ENCODE data around the gene DLG4.
"Not testable (repeated sequence)": the region's sequence is repeated elsewhere in the genome, so short reads cannot be mapped to it uniquely, and the experiment has no call there.

The DLG4 gene

DNA sequence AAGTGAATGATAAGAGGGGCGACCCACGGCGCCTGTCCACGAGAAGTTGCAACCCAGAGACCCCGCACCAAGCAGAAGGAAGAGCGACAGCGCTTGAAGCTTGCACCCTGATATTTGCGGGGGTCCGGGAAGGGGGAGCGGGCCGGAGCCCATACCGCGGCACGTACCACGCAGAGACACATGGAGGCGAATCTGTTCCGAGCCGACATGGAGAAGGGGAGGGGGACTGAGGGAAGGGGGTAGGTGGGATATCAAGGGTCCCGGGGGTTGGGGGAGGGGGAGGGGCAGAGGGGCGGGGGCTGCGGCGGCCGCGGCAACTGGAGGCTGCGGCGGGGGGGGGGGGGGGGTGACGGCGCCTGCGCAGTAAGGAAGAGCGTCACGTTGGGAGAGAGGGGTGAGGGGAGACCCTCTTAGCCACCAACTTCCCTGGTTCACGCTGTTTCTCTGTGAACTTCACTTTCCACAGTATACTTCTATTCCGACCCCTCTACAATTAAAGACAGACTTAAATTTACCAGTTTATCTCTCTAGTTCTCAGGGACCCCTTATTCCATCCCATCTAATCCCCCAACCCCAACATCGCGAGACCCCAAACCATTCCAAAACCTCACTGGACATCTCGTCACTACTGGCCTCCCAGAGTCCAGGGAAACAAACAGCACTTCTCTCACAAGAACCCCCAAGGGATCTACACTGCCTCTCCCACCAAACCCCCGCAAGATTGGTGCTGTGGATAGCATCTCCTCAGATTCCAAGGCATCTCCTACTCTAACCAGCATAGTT, 8.0 kb downstream of the DLG4 start:
- no peak for DNase-seq

DNA sequence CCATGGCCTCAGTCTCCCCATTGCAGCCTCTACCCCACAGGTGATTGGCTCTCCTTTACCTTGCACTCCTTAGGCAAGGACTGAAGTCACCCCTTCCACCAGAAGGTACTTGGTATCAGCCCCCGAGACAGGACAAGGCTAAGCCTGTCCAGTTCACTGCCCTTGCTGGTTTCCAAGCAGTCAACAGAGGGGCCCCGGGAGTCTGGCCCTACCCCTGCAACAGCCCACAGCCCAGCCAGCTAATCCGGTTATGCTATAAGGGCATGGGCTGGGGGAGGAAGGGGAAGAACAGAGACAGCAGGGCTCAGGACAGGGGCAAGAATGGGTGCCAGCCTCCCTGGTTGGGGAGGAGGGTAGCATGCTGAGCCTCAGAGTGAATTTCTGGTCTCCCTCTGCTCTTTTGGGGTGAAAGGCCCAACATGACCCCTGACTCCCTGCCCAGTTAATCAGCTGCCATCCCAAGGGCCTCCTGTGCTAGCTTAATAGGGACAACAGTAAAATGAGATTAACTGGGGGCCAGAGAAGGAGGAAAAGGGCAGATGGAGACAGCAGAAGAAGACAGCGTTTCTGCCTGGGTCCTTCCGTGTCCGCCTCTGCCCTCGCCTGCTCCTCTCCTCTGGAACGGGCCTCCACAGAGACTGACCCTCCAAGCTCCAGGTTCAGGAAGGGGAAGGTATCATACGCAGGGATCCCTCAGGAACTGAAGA, 10.7 kb downstream of the DLG4 start:
- no peak for DNase-seq

DNA sequence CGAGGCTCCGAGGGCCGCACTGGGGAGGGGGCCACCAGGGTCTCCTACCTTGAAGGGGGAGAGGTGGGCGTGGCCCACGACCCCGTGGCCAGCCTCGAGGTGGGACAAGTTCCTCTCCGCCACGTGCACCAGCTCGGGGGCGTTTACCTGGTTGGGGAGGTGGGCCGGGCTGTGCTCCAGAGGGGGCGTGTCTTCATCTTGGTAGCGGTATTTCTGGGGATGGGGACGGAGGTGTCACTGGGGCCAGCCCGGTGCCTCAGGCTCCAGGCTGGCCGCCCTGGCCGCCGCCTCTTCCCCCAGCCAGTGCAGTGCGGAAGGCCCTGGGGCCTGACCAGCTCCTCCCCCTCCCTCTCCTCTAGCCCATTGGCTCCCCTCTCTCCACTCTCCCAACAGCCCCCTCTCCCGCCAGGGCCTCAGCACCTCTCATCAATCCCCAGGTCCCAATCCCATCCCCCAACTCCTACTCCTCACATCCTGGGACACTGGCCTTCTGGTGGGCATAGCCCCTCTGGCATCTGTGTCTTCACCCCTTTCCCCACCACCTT, 11.5 kb downstream of the DLG4 start:
- no peak for DNase-seq

DNA sequence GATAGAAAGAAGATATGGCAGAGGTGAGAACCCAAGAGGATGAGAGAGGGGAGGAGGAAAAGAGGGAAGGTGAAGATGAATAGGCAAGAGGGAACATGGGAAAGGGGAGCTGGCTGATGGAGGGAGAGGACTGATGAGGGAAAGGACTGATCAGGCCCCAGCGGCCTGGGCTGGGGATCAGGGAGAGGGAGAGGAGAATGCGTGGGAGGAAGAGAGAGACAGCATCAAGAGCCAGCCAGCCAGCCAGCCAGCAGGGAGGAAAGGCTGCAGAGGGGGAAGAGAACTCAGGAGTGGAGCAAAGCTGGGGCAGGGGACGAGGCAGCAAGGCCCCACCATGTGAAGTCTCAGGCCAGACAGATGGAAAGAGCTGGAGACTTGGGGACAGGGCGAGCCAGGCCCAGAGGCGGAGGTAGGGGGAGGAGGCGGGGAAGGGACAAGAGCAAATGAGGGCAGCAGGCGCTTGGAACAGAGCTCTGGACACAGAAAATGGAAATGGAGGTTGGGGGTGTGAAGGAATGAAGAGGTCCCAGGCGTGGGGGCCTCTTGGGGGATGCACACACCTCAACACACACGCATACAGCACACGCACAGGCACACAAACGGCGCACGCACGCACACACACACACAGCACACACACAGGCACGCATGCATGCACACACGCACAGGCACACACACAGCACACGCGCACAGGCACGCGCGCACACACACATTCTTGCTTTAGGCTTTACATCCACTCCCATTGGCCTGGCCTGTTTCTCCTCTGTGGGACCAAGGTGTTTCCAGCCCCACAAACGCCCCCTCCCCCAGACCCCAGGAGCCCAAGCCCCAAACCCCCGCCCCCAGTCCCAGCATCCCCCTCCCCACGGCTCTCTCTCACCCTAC, 12.3 kb downstream of the DLG4 start:
- no peak for DNase-seq

DNA sequence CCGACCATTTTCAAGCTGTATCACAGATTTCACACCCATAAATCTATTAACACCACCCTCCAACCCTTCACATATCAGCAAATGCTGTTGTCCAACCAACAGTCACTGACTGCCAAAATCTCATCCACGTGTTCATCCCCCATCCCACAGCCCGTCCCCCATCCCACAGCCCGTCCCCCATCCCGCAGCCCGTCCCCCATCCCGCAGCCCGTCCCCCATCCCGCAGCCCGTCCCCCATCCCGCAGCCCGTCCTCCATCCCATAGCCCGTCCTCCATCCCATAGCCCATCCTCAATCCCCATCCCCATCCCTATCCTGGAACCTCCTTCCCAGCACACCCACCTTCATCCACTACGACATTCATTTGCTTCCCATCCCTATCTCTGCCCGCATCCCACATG, 14.1 kb downstream of the DLG4 start:
- DNase-seq, result no peak

DNA sequence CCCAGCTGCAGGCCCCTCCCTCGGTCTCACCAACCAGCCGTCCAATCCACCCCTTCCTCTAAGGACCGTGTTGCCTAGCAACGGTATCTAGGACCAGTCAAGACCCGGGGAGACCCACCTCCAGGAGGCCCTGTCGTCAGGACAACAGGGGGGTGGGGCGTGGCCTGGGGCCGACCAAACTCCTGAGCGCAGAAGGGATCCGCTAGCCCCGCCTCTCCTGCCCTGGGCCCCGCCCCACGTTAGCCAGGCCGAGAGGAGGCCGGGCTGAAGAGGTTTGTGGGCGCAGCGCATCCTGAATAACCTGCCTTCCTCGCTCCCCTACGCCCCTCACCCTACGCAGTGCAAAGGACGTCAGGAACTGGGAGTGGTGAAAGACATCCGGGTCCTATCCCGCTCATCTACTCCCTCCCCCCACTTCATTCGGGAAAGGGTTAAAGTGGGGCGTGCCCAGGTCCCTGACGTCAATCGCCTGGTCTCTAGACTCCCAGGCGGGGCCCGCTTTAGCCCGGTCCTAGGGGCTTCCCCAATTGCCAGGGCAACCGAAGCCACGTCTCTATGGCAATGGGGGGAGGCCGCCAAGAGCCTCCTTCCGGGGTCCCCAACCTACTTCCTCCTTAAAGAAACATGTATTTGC, 14.7 kb downstream of the DLG4 start:
- peak; percentile 63 for DNase-seq

DNA sequence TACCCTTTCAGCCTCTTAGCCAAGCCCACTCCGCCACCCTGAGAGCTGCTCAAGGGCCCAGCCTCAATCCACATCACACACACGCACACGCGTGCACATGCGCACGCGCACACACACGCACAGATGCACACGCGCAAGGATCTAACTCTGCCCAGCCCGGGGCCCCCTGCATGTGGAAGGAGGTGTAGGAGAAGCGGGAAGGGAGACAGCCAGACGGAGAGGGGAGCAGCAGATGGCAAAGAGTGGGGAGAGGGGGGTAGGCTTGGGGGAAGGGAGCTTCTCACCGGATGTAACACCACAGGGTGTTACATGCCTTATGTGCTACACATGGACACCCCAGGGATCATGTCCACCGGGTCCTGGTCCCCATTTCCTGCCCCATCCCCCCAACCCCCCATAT, 15.3 kb downstream of the DLG4 start:
- no peak for DNase-seq

DNA sequence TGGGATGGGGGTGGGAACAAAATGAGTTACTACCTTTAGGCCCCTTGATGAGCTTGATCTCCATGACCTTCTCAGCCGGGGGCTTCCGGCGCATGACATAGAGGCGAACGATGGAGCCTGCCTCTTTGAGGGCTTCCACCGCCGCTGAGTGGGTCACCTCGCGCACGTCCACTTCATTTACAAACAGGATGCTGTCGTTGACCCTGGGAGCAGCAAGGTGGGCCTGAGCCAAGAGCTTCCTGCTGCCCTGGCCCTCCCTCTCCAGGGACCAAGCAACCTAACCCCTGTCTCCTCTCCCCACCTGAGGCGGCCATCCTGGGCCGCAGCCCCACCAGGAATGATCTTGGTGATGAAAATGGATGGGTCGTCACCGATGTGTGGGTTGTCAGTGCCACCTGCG, 16.2 kb downstream of the DLG4 start:
- no peak for DNase-seq

DNA sequence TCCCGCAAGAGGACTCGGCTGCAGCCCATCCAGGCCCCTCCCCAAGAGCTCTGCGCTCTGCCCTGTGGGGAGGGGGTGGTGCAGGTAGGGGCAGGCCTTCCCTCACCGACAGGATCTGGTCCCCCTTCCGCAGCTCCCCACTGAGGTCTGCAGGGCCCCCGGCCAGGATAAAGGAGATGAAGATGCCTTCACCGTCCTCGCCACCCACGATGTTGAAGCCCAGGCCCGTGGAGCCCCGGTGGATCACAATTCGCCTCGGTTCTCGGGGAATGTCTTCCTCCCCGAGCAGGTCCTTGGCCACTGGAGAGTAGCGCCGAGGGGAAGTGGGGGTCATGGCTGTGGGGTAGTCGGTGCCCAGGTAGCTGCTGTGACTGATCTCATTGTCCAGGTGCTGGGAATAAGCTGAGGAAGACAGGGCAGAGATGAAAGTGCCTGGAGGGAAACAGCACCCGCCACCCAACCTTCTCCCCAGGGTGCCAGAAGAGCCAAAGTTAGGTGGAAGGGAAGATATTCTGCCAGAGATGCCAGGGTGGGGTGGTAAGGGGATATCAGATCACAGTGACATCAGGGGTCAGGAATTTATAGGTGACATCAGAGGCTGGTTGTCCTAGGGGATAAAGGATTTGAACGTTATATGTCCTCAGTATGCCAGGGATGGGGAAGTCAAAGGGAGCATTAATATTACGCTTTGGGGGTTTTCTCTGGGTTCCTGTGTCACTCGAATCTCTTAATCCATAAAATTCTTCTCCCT, 22.8 kb downstream of the DLG4 start:
- DNase-seq, result no peak

DNA sequence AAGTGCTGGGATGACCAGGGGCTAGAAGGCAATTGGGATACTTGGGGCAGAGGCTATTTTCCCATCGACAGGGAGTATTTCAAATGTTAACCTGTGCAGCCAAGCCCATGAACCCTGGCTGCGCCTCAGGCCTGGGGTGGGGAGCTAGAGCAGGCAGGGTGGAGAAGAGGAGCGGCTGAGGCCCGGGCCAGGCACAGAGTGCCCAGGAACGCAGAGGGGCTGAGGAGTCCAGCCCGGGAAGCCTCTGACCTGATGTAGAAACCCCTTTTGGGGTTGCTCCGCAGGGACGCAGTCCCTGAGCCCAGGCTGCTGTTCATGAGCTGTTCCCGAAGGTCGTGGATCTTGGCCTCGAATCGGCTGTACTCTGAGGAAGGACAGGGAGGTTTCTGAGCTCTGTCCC, 23.7 kb downstream of the DLG4 start:
- no peak for DNase-seq

DNA sequence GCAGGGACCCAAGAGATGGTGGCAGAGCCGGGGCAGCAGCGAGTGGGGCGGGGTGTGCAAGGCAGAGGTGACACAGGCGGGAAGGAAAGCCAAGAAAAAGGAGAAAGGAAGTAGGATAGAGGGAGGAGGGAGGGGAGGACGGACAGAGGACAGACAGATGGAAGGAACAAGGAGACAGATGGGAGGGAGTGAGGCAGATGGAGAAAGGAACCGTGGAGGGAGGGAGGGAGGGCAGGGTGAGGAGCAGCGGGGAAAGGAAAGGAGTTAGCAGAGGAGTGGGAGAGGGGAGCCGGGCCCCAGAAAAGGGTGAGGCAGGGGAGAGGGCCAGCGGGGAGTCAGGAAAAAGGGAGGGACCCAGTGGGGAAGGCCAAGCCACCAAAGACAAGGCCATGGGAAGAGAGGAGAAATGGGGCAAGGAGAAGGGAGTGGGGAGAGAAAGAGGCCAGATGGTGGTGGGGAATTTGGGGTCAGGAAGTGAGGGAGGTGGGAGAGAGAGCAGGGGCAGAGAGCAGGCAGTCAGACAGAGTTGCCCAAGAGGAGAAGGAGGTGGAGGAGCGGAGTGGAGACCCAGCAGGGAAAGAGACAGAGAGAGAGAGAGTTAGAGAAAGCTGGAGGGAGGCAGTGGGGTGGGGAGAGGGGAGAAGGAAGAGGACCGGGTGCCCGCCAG, 27.2 kb downstream of the DLG4 start:
- no peak for DNase-seq

DNA sequence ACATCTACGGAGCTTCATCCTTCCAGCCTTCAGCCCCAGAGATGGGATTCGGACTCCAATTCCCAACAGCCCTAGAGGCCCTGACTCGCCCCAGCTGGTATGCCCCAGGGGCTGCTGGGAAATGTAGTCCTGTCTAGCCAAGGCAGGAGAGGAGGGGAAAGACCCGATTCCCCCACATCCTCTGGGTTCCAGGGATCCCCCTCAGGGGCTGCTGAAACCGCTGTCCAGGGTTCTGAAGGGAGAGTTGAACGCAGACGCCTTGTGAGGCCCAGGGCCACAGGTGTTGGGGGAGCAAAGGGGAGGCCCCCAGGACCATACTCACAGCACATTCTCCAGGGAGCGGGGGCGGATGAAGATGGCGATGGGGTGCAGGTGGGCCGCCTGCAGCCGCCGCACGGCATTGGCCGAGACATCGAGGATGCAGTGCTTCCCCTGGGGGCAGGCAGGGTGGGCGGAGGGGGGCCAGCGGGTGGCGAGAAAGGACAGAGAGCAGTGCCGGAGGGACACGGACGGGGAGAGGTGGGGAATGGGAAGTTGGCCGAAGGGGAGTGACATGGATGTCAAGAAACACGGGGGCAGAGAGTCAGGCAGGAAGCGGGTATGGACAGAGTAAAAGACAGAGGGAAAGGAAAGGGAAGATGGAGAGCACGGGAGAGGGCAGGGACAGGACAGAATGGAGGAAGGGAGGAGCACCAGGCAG, 27.9 kb downstream of the DLG4 start:
- peak; percentile 21 for DNase-seq

DNA sequence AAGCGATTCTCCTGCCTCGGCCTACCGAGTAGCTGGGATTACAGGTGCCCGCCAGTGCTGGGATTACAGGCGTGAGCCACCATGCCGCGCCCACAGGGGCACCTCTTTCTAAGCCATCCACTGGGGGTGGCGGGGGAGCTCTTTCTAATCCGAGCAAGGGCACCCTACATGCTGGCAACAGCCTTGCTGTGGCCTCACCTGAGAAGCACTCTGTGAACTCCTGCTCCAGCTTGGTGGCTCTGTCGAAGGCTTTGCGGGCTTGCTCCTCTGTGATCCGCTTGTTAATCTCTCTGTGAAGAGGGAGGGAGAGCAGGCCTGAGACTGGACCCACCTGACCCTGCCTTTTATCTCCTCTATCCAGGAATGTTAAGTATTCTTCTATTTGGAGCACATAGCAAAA, 28.6 kb downstream of the DLG4 start:
- DNase-seq, result no peak

DNA sequence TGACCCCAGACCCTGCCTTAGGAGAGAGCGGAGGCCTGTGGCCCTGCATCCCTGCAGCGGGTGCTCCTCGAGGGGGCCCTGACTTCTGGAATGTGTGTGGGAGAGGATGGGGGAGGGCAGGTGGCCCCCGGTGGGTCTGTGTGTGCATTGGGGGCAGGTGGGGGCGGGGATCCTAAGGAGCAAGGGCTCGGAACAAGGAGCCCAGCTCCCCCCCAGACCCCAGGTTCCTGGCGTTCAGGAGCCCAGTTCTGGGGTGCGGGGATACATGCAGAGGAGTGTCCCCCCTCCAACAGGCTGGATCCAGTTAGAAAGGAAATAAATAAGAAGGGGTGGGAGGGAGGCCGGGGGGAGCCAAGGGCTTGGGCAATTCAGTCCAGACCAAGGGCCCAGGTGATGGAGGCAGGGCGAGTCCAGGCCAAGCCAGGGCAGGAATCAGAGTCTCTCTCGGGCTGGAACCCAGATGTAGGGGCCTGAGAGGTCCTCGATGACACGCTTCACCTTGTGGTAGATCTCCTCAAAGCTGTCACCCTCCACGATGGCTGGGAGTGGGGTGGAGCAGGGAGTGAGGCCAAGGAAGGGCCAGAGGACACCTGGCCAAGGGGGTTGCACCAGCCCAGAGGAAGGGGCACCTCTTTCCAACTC, 29.2 kb downstream of the DLG4 start:
- no peak for DNase-seq

DNA sequence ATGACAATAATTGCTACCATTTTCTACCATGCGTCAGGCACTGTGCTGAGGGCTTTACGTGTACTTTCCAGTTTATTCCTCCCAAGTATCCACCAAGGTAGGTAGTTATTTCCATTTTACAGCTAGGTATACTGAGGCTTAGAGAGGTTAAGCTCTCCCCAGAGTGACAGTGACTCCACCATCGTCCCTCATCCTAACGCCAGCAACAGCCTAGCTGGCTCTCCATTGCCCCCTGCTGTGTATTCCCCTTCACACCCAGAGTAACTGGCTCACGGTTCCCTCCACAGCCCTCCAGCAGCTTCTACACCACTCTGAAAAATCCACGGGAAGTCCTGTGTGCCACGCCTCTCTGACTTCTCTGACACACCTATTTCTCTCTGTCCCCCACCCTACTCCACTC, 33.4 kb downstream of the DLG4 start:
- peak; percentile 31 for DNase-seq

DNA sequence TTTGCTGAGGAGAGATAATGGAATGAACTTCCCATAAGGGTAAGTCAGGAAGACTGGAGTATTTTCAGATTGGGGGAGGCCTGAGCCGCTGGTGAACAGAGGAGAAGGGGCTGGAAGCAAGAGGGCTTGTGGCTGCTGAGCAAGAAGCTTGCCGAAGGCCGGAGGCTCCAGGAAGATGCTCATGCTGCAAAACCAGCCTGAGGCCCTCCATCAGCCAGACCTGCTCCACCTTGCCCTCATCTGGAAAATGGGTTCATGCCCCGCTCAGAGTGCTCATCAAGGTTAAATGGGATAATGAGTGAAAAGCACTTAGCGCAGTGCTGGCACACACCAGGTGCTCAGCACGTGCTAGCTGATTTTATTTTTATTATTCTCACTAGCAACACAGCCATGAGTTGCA, 35.0 kb downstream of the DLG4 start:
- no peak for DNase-seq

DNA sequence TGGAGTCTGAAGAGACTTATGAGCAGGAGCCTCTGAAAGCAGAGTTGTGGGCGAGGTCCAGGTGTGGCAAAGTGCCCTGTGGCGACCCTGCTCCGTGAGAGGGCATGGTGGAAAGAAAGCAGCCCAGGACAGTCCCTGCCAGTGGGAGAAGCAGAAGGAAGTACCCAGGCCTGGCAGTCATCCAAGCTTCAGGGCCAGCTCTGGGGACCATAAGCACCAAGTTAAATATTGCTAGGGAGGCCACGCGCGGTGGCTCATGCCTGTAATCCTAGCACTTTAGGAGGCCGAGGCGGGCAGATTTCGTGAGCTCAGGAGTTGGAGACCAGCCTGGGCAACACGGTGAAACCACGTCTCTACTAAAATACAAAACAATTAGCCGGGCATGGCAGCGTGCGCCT, 35.5 kb downstream of the DLG4 start:
- no peak for DNase-seq

DNA sequence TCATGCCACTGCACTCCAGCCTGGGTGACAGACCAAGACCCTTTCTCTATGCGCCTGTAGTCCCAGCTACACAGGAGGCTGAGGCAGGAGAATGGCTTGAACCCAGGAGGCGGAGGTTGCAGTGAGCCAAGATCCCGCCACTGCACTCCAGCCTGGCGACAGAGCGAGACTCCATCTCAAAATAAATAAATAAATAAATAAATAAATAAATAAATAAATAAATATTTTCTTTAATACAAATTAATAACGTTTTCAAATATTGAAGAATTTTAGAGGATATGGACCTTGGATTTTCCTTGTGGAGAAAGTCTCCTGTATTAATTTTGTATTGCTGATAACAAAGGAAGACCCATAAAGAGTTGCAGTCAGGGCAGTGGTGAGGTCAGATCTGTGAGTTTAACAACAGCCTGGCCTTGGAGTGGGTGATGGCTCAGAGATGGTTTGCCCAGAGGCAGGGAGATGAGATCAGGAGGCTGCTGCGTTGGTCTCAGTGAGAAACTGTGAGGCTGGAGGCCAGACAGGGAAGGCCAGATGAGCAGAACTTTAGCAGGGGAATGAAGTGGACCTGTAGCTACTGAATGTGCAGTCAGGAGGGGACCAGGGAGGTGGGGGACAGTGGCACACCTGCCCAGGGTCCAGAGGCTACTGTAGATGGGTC, 36.1 kb downstream of the DLG4 start:
- no peak for DNase-seq

DNA sequence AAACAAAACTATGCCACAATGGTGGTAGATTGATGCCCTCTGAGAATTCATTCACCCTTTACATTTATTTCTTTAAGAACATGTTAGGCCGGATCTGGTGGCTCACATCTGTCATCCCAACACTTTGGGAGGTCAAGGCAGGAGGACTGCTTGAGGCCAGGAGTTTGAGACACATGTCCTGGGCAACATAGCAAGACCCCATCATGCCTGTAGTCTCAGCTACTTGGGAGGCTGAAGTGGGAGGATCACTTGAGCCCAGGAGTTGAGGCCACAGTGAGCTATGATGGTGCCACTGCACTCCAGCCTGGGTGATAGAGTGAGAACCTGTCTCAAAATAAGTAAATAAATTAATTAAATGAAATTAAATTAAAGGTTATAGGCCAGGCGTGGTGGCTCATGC, 37.5 kb downstream of the DLG4 start:
- not testable (repeated sequence) for DNase-seq

All from RPMI8226 (cell line).